BLaER1 (cell line): ENCODE results near the gene MCF2L.

Source experiments
- H3K27ac ChIP-seq: shearing (Covaris generic); formaldehyde crosslinking; 2 replicates; pipeline ENCODE4 v1.8.1; 2022
- H3K27me3 ChIP-seq: shearing (Covaris generic); formaldehyde crosslinking; 2 replicates; pipeline ENCODE4 v1.8.1; 2022
- H3K36me3 ChIP-seq: shearing (Covaris generic); formaldehyde crosslinking; 2 replicates; pipeline ENCODE4 v1.8.1; 2022
- H3K4me1 ChIP-seq: shearing (Covaris generic); formaldehyde crosslinking; 2 replicates; pipeline ENCODE4 v1.8.1; 2022
- H3K4me2 ChIP-seq: shearing (Covaris generic); formaldehyde crosslinking; 2 replicates; pipeline ENCODE4 v1.8.1; 2022
- H3K4me3 ChIP-seq: shearing (Covaris generic); formaldehyde crosslinking; 2 replicates; pipeline ENCODE4 v1.8.1; 2022
- H3K9ac ChIP-seq: shearing (Covaris generic); formaldehyde crosslinking; 2 replicates; pipeline ENCODE4 v1.8.1; 2022
- H3K9me3 ChIP-seq: shearing (Covaris generic); formaldehyde crosslinking; 2 replicates; pipeline ENCODE4 v1.8.1; 2022
- H4K20me1 ChIP-seq: shearing (Covaris generic); formaldehyde crosslinking; 2 replicates; pipeline ENCODE4 v1.8.1; 2022
- Cebpa-rat ChIP-seq: shearing (Covaris generic); IDR thresholded peaks from 2 replicates; pipeline ENCODE4 v1.8.1; 2022

MCF2L gene

DNA sequence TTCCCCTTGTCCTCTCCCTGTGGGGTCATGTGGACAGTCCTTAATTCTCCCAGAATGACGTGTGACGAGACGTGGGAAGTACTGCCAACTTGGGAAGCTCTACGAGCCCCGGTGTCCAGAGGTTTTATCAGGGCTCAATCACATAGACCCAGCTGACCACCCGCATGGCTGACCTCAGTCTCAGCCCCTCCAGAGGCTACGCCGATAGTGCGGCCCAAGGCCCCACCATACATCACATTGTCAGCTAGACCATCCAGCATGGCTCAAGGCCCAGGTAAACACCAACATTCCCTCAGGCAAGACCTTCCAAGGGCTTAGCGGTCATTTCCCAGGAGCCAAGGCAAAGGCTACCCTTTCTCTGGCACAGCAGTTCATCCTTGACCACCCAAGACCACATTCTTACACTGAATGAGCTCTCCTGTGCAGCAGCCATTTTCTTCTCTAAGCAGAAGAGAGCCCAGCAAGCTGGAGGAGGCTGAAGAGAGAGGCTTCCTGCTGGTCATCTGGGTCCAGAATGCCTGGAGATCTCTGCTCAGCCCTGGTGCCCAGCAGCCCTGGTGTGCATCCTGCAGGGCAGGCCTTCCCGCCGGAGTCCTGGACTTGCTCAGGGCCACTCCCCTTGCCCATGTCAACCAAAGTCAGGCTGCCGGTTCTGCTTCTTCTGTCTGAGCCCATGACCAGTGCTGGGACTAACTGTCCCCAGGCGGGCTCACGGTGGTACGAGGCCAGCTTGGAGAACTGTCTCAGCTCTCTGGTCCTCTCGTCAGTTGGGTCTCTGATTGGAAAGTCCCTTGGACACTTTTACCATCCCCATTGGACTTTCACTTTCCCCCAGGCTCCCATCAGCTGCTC is 145.7 kb downstream of the MCF2L start:
- Histone ChIP-seq H3K27ac (no peak overlapping the region), H3K9ac (no peak overlapping the region), H3K4me3 (no peak overlapping the region), H3K27me3 (no peaks in the 10 kb centered on the region), H4K20me1 (no peaks in the 10 kb centered on the region), H3K4me1 (peaks cover 13% of the 10 kb centered on the region; the same call in 1 of the 2 replicates), H3K4me2 (no peak overlapping the region), H3K9me3 (peaks cover 12% of the 10 kb centered on the region), H3K36me3 (no peaks in the 10 kb centered on the region)
- no peak for TF ChIP-seq Cebpa-rat

DNA sequence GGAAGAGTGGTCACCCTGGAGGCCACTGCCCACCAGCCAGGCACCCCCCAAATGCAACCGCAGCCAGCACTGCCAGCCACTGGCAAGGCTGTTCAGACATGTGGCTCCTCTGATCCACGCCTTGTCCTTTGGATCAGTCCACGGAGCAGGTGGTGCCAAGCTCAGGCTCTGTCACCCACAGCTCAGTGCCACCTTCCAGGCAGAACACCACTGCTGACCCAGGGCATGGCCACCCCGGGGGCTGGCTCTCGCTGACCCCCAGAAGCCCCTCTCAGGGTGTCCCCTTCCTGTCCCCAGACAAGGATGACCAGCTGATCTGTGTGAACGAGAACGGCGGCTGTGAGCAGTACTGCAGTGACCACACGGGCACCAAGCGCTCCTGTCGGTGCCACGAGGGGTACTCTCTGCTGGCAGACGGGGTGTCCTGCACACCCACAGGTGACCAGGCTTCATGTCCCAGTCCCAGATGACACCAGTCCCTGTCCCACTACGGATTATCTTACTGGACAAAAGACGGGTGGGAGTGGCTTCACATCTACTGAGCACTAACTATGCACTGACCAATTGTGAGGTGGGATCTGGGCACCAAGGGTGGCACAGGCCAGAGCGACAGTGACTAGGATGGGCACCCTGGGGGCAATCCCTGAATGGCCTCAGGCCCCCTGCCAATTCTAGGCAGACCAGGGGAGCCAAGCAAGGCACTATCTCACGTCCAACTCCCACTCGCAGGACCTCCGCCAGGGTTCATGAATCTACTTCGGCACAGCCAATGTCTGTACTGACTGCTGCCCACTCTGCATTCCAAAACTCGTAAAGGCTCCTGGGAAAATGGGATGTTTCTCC is 146.6 kb downstream of the MCF2L start:
- Histone ChIP-seq H3K9me3 (peaks cover 3% of the 10 kb centered on the region), H3K4me3 (no peak overlapping the region)

DNA sequence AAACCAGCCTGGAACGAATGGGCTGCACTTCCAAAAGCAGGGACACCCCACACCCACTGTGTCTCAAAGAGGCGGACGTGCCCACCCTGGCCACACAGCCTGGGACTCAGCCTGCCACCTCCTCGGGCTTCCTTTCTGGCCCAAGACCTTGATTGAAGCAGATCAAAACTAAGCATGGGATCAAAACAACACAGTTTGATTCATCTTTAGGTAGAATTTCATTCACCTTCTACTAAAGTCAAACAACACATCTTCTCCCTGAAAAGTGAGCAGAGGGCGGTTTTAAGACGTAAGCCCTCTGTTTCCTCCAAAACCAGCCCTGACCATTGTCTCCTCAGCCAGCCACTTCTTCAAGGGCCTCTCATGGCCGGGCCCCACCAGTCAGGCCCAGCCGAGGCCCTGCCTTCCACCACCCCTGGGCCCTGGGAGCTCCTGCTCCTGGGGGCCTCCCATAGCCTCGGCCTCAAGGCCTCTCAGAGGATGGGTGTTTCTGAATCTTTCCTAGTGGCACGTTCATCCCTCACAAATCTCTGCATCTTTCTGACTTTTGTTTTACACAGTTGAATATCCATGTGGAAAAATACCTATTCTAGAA is 147.3 kb downstream of the MCF2L start:
- Histone ChIP-seq H3K9me3 (no peaks in the 10 kb centered on the region), H3K4me2 (no peak overlapping the region)

More for the DNA sequence above, 146.6 kb downstream of the MCF2L start:
- Histone ChIP-seq H4K20me1 (no peaks in the 10 kb centered on the region), H3K9ac (no peak overlapping the region), H3K36me3 (no peaks in the 10 kb centered on the region), H3K4me2 (no peak overlapping the region), H3K27ac (no peak overlapping the region), H3K27me3 (no peaks in the 10 kb centered on the region), H3K4me1 (peaks cover 13% of the 10 kb centered on the region; the same call in 1 of the 2 replicates)
- no peak for TF ChIP-seq Cebpa-rat

DNA sequence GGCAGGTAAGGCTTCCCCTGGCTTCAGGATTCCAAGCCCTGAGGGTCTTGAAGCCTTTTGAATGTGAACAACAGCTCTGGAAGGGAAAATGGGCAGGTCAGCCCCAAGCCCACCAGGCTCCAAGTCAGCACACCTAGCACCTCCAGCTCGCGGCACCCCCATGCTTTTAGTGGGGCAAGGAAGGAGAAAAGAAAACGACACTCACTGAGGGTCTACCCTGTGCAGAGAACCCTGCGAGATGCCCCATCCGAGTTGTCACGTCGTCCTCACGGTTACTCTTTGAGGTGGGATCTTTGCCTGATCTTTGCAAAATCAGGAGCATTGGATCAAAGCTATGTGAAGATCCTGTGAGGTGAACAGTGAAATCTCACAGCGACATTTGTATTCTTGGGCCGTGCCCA is 147.9 kb downstream of the MCF2L start:
- no peak overlapping the region for H3K27ac ChIP-seq
- H3K4me1 ChIP-seq: peaks cover 13% of the 10 kb centered on the region; the same call in 1 of the 2 replicates
- H4K20me1 ChIP-seq: no peaks in the 10 kb centered on the region
- no peaks in the 10 kb centered on the region for H3K36me3 ChIP-seq
- H3K9ac ChIP-seq: no peak overlapping the region
- no peak overlapping the region for H3K4me2 ChIP-seq
- no peaks in the 10 kb centered on the region for H3K27me3 ChIP-seq
- H3K4me3 ChIP-seq: no peak overlapping the region
- TF ChIP-seq Cebpa-rat: no peak; the same call in 1 of the 2 replicates
- no peaks in the 10 kb centered on the region for H3K9me3 ChIP-seq

More for the DNA sequence above, 147.3 kb downstream of the MCF2L start:
- no peaks in the 10 kb centered on the region for H3K36me3 ChIP-seq
- H3K4me3 ChIP-seq: no peak overlapping the region
- H4K20me1 ChIP-seq: no peaks in the 10 kb centered on the region
- no peak for TF ChIP-seq Cebpa-rat
- no peaks in the 10 kb centered on the region for H3K27me3 ChIP-seq
- H3K27ac ChIP-seq: no peak overlapping the region
- H3K9ac ChIP-seq: no peak overlapping the region
- H3K4me1 ChIP-seq: peaks cover 13% of the 10 kb centered on the region; the same call in 1 of the 2 replicates

DNA sequence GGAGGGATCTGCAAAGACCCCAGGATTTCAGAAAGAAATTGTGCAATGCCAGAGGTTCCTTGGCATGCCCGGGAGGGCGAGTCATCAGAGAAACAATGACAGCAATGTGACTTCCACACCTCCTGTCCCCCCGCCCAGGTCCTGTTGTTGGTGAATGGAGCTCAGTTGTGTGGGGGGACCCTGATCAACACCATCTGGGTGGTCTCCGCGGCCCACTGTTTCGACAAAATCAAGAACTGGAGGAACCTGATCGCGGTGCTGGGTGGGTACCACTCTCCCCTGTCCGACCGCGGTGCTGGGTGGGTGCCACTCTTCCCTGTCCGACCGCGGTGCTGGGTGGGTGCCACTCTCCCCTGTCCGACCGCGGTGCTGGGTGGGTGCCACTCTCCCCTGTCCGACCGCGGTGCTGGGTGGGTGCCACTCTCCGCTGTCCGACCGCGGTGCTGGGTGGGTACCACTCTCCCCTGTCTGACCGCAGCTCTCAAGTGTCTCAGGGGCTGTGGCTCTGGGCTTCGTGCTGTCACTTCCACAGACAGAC is 148.4 kb downstream of the MCF2L start:
- Histone ChIP-seq H3K27ac (no peak overlapping the region), H3K36me3 (no peaks in the 10 kb centered on the region), H4K20me1 (no peaks in the 10 kb centered on the region), H3K4me3 (no peak overlapping the region), H3K4me2 (no peak overlapping the region), H3K9ac (no peak overlapping the region), H3K27me3 (no peaks in the 10 kb centered on the region), H3K9me3 (no peaks in the 10 kb centered on the region), H3K4me1 (peaks cover 13% of the 10 kb centered on the region; the same call in 1 of the 2 replicates)
- no peak; the same call in 1 of the 2 replicates for TF ChIP-seq Cebpa-rat

DNA sequence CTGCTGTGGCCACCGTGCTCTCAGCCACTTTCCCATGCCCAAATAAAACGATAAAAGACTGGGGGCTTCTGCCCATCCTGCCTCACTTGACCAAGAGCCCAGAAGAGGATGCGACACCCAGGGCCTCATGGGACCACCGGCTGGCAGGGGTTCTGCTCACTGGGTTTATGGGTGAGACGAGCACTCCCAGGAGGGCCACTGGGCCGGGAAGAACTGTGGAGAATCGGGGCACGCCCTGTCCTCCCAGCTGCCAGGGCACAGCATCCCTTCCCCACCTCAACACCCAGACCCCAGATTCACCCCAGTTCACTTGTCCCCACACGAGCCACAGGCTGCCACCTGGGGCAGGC is 148.9 kb downstream of the MCF2L start:
- Histone ChIP-seq H3K4me3 (no peak overlapping the region), H3K36me3 (no peaks in the 10 kb centered on the region), H3K9ac (no peak overlapping the region), H3K4me2 (no peak overlapping the region), H3K27ac (no peak overlapping the region), H3K9me3 (no peaks in the 10 kb centered on the region), H4K20me1 (no peaks in the 10 kb centered on the region), H3K4me1 (peaks cover 13% of the 10 kb centered on the region; the same call in 1 of the 2 replicates), H3K27me3 (no peaks in the 10 kb centered on the region)
- TF ChIP-seq Cebpa-rat: no peak

DNA sequence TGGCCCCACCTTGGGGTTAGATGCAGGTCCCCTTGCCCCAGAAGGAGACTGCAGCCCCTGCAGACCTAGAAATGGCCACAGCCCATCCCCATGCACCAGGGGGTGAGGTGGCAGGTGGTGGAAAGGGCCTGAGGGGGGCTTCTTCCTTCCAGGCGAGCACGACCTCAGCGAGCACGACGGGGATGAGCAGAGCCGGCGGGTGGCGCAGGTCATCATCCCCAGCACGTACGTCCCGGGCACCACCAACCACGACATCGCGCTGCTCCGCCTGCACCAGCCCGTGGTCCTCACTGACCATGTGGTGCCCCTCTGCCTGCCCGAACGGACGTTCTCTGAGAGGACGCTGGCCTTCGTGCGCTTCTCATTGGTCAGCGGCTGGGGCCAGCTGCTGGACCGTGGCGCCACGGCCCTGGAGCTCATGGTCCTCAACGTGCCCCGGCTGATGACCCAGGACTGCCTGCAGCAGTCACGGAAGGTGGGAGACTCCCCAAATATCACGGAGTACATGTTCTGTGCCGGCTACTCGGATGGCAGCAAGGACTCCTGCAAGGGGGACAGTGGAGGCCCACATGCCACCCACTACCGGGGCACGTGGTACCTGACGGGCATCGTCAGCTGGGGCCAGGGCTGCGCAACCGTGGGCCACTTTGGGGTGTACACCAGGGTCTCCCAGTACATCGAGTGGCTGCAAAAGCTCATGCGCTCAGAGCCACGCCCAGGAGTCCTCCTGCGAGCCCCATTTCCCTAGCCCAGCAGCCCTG is 149.4 kb downstream of the MCF2L start:
- Histone ChIP-seq H3K4me2 (no peak overlapping the region), H3K9ac (no peak overlapping the region), H3K4me3 (no peak overlapping the region), H3K9me3 (no peaks in the 10 kb centered on the region), H3K36me3 (no peaks in the 10 kb centered on the region), H3K27me3 (no peaks in the 10 kb centered on the region), H3K4me1 (peaks cover 8% of the 10 kb centered on the region; the same call in 1 of the 2 replicates), H3K27ac (no peak overlapping the region), H4K20me1 (no peaks in the 10 kb centered on the region)
- TF ChIP-seq Cebpa-rat: no peak

DNA sequence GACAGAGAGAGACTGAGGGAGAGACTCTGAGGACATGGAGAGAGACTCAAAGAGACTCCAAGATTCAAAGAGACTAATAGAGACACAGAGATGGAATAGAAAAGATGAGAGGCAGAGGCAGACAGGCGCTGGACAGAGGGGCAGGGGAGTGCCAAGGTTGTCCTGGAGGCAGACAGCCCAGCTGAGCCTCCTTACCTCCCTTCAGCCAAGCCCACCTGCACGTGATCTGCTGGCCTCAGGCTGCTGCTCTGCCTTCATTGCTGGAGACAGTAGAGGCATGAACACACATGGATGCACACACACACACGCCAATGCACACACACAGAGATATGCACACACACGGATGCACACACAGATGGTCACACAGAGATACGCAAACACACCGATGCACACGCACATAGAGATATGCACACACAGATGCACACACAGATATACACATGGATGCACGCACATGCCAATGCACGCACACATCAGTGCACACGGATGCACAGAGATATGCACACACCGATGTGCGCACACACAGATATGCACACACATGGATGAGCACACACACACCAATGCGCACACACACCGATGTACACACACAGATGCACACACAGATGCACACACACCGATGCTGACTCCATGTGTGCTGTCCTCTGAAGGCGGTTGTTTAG is 150.3 kb downstream of the MCF2L start:
- H3K4me2 ChIP-seq: no peak overlapping the region
- H3K9ac ChIP-seq: no peak overlapping the region
- H3K9me3 ChIP-seq: no peaks in the 10 kb centered on the region
- H3K36me3 ChIP-seq: no peaks in the 10 kb centered on the region
- TF ChIP-seq Cebpa-rat: no peak
- no peak overlapping the region for H3K27ac ChIP-seq
- H3K27me3 ChIP-seq: no peaks in the 10 kb centered on the region
- H3K4me1 ChIP-seq: peaks cover 6% of the 10 kb centered on the region; the same call in 1 of the 2 replicates
- H3K4me3 ChIP-seq: no peak overlapping the region
- no peaks in the 10 kb centered on the region for H4K20me1 ChIP-seq
